HG02885 (cell line): ENCODE data around the gene DET1.
"Not testable (repeated sequence)": the region's sequence is repeated elsewhere in the genome, so short reads cannot be mapped to it uniquely, and the experiment has no call there.

Experiments used
- ATAC-seq: cut with Tn5 transposase; IDR thresholded peaks from one replicate; pipeline ENCODE4 v1.9.1; 2021; ENCODE audit warnings: mild to moderate bottlenecking; ENCODE audit not compliant: unreplicated experiment, poor library complexity

The DET1 gene

DNA sequence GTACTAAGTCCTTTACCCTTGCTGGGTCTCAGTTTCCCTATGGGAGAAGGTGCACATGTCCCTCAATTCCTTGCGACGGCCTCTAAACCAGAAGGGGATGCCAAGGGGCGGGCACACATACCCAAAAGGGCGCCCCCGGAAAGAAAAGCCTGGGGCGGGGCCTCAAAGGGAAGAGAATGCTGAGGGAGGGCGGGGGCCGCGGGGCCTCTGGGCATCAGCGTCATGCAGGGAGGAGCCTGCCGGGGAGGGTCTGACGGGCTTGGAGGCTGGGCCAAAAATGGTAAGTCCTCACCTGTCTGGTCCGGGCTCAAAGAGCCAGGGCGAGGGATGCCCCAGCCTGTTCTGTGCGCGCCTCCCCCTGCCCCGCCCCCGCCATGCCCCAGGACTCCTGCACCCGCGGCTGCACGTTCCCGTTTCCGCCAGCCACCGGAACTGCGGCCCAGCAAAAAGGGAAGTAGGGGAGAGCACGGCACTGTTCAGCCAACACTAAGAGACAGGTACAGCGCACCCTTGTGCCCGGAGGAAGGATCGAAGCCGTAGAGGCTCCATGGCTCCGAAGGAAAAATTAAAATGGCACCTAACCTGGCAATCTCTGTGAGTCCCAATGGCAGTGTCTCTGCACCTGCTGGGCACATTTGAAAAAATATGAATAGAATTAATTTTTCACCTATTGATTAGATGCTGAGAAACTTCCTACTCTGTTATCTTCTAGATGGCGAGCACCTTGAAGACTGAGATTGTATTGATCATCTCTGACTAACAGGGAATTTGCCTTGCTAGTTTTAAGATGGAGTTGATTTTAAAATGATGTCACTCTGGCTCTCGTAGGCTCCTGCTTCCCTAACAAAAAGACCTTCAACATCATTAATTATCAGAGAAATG, at the start of gene DET1:
Gene DET1 (minus strand): TSS at position 434 of the 882 bp plus-strand sequence. CDS start 14,976 bp downstream, outside the sequence.
- peak; percentile 97 for ATAC-seq

DNA sequence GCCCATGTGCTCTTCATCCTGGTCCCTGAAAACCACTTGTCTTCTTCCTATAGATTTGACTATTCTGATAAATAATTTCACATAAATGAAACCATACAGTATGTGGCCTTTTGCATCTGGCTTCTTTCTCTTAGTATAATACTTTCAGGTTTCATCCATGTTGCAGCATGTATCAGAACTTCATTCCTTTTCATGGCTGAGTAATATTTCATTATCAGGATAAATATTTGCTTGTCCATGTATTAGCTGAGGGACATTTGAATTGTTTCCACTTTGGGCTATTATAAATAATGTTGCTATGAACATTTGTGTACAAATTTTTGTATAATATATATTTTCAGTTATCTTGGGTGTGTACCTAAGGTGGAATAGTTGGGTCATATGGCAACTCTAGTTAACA, 44.9 kb upstream of the DET1 start:
- no peak for ATAC-seq

DNA sequence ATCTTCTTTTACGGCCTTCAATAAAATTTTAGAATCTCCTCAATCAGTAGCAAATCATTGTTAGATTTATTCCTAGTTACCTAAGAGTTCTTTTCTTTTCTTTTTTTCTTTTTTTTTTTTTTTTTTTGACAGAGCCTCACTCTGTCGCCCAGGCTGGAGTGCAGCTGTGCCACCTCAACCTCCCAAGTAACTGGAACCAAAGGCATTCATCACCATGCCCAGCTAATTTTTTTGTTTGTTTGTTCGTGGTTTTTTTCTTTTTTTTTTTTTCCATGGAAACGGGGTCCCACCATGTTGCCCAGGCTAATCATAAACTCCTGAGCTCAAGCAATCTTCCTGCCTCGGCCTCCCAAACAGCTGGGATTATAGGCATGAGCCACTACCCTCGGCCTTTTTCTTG, 44.3 kb upstream of the DET1 start:
- no peak for ATAC-seq

DNA sequence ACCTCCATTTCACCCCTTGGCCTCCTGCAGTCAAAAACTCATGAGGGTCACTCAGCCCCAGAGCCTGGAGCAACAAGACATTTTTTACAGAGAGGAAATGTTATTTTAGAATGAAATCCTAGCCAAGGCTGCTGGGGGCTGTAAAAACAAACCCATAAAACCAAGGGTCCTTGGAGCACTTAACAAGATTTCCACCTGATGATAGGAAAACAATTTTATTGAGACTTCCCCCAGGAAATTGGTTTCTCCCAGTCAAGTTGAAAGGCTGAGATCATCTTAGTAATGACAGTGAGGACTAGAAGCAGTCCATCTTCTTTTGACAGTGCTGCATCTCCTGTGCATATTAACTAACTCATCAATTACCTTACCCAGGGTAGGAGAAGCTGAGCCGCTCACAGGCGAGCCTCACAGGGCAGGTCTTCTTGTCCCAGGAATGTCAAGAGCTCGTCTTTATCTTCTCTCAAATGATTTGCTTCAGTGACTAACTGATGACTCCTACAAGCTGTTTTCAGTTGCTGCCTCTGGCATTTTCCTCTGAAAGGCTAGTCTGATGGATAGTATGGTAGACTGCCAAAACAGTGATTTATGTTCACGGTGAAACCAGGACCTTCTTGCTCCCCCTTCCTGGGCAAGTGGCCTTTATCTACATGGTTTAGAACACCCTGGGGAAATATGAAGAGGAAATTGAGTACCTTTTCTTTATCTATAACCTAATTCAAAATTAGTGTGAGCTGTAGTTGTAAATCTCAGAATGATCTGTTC, 40.1 kb upstream of the DET1 start:
- no peak for ATAC-seq

DNA sequence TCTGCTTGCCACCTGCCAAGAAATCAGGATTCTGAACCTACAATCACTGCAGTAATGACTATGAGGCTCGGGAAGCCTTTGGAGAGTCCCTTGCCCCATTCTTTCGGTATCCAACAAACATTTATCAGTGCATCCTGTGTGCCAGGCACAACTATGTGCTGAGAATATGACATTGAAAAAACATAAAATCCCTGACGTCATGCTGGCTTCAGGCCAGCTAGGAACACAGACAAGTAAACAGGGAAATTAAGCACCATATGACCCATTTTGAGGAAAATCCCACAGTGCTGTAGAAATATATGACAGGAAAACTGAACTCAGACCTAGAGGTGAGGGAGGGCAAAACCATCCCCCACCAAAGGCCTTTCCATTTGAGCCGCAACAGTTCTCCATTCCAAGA, 34.1 kb upstream of the DET1 start:
- ATAC-seq: no peak

GRCh38 chr15:88579322-88579721, 32.8 kb upstream of the DET1 start:
- no peak for ATAC-seq

DNA sequence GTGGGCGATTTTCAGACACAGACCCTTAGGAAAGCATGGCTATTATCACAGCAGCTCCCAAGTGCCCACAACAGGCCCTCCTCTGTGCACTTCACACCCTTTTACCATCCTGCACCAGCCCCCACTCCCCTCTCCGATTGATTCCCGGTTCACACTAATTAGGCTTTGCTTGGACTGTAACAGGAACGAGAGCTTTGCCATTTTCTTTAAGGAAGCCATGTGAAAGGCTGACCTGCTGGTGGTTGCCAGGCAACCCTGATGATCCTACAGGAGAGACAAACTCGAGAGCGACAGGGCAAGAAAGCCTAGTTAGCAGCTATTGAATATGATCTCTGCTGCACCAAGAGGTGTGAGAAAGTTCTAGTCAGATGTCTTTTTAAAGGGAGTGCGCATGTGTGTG, 28.2 kb upstream of the DET1 start:
- no peak for ATAC-seq

- no peak for ATAC-seq
Observed at GRCh38 chr15:88574077-88574476, 27.6 kb upstream of the DET1 start.

- ATAC-seq: no peak
Observed at GRCh38 chr15:88571852-88572259, 25.4 kb upstream of the DET1 start.

DNA sequence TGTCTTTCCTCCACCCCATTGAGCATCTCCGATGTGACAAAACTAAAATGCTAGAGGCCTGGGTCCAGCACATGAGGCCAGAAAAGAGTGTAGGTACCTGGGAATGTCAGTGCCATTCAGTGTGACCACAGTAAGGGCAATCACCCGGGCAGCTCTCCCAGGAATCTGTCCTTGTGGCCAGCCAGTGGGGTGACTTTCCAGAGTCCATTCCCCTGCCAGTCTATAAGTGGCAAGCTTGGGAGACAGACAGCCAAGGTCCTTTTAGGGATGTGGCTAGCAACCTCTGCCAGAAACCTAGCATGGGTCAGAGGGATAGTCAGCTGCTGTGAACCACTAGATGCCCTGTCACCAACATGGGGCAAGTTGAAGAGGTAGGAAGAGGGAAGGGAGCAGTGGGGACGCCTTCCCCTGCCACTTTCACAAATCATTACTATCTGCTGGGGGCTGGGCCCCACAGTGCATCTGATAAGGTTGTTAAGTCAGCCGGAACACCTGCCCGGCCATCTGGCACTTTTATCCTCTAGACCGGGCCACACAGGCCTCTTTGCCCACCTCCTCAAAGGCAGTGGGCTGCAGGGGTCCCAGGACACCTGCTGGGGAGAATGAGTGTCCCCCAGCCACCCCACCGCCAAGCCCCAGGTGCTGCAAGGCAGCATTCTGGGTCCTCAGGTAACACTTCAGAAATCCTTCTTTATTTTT, 24.8 kb upstream of the DET1 start:
- no peak for ATAC-seq

DNA sequence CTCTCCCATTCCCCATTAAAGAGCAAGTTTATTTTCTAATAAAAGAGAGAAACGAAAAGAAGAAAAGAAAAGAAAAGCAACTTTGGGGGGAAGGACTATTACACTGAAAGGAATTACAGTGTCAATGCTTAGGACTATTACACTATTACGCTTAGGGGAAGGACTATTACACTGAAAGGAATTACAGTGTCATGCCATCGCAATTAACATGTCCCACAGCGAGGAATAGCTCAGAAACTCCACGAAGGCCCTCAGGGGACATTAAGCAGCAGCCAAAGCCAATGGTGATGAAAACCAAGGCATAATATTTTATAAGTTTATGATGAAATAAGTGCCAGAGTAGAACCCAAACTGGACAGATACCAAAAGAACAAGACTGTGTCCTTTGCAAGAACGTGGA, 22.1 kb upstream of the DET1 start:
- ATAC-seq: no peak

- ATAC-seq: no peak
Observed at GRCh38 chr15:88564741-88565140, 18.3 kb upstream of the DET1 start.

- ATAC-seq: no peak
Observed at GRCh38 chr15:88563638-88564037, 17.2 kb upstream of the DET1 start.

DNA sequence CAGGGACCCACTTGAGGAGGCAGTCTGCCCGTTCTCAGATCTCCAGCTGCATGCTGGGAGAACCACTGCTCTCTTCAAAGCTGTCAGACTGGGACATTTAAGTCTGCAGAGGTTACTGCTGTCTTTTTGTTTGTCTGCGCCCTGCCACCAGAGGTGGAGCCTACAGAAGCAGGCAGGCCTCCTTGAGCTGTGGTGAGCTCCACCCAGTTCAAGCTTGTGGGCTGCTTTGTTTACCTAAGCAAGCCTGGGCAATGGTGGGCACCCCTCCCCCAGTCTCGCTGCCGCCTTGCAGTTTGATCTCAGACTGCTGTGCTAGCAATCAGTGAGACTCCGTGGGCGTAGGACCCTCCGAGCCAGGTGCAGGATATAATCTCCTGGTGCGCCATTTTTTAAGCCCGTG, 13.1 kb upstream of the DET1 start:
- ATAC-seq: not testable (repeated sequence)

DNA sequence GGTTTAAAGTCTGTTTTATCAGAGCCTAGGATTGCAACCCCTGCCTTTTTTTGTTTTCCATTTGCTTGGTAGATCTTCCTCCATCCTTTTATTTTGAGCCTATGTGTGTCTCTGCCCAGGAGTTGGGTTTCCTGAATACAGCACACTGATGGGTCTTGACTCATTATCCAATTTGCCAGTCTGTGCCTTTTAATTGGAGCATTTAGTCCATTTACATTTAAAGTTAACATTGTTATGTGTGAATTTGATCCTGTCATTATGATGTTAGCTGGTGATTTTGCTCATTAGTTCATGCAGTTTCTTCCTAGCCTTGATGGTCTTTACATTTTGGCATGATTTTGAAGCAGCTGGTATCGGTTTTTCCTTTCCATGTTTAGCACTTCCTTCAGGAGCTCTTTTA, 11.5 kb upstream of the DET1 start:
- ATAC-seq: not testable (repeated sequence)

GRCh38 chr15:88548009-88548408, 1.5 kb upstream of the DET1 start:
- ATAC-seq: not testable (repeated sequence)

DNA sequence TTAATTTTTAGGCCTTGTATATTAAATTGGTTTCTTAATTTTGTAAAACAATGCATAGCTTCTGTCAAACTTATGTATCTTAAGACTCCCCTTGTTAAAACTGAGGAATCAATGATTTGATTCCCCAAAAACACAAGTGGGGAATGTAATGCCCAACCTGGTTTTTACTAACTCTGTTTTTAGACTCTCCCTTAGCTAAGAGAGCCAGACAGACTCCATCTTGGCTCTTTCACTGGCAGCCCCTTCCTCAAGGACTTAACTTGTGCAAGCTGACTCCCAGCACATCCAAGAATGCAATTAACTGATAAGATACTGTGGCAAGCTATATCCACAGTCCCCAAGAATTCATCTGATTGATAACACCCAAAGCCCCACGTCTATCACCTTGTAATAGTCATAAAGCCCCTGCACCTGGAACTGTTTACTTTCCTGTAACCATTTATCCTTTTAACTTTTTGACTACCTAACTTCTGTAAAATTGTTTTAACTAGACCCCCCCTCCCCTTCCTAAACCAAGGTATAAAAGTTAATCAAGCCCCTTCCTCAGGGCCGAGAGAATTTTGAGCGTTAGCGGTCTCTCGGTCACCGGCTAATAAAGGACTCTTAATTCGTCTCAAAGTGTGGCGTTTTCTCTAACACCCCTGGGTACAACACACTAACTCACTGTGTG, 768 bp downstream of the DET1 start:
- not testable (repeated sequence) for ATAC-seq

DNA sequence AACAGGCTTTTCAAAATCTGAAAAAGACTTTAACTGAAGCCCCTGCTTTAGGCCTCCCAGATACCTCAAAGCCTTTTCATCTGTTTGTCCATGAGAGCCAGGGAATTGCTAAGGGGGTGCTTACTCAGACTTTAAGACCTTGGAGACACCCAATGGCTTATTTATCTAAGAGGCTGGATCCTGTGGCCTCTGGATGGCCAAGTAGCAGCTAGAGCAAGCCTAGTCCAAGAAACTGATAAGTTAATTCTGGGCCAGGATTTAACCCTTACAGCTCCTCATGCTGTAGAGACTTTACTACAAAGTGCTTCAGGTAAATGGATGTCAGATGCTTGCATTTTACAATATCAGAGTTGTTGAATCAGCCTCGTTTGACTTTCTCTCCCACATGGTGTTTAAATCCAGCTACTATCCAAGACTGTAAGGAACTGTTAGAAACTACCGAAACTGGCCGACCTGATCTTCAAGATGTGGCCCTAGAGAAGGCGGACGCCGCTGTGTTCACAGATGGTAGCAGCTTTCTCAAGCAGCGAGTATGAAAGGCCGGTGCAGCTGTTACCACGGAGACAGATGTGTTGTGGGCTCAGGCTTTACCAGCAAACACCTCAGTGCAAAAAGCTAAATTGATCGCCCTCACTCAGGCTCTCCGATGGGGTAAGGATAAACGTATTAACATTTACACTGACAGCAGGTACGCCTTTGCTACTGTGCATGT, 3.3 kb downstream of the DET1 start:
- ATAC-seq: no peak

- no peak for ATAC-seq
Observed at GRCh38 chr15:88542342-88542733, 4.1 kb downstream of the DET1 start.
